PC-9 (cell line): ENCODE data around the gene GRIP2. TPM values are rescaled to one million over a fixed set of nuclear protein-coding genes. Genes with fewer than 3 reads are reported as not detected.

ENCODE experiments used
- Bru-seq: library from RNA; stranded (reverse); fragments of 400-500 nt; gene quantifications from one replicate; lab custom pipeline; 2021; lab: Mats Ljungman, UMichigan
- BruChase-seq, 2 experiments: library from RNA; stranded (reverse); fragments of 400-500 nt; gene quantifications; one replicate each; lab custom pipeline; 2021; lab: Mats Ljungman, UMichigan
- BruUV-seq: library from RNA; stranded (reverse); fragments of 400-500 nt; replicated peaks from 2 replicates; lab custom pipeline; 2021; lab: Mats Ljungman, UMichigan
- CTCF ChIA-PET: fragments of 300-600 bp; sonication (Branson Sonifier 250); formaldehyde crosslinking; loops from one replicate; lab custom pipeline; 2022; ENCODE audit warnings: antibody characterized with exemption; lab: Charles Lee
- POLR2A ChIA-PET: fragments of 300-600 bp; sonication (Branson Sonifier 250); formaldehyde crosslinking; loops from one replicate; lab custom pipeline; 2022; ENCODE audit warnings: antibody characterized with exemption; ENCODE audit not compliant: unreplicated experiment; lab: Charles Lee
- DNase-seq, 2 experiments: peaks; one replicate each; pipeline versions ENCODE4 v3.0.0 to v3.0.0-alpha.2; 2015 to 2022; ENCODE audit warnings: mixed read lengths in 1 of 2
- H2AFZ ChIP-seq: fragments of 200-600 bp; sonication (generic); 2 replicates; pipeline ENCODE4 v1.8.1; 2017; ENCODE audit warnings: antibody characterized with exemption
- H3F3A ChIP-seq: fragments of 200-600 bp; sonication (generic); 2 replicates; pipeline ENCODE4 v1.8.1; 2017; ENCODE audit warnings: antibody characterized with exemption, mild to moderate bottlenecking, low read depth; ENCODE audit not compliant: insufficient read depth
- H3K27ac ChIP-seq: fragments of 200-600 bp; sonication (generic); 2 replicates; pipeline ENCODE4 v1.6.1; 2016; ENCODE audit warnings: mixed run types
- H3K27me3 ChIP-seq: fragments of 200-600 bp; sonication (generic); 2 replicates; pipeline ENCODE4 v1.6.1; 2016; ENCODE audit warnings: low read depth, mixed run types; ENCODE audit not compliant: insufficient read depth
- H3K36me3 ChIP-seq: fragments of 200-600 bp; sonication (generic); 2 replicates; pipeline ENCODE4 v1.6.1; 2016; ENCODE audit warnings: low read depth, mixed run types
- H3K4me1 ChIP-seq: fragments of 200-600 bp; sonication (generic); replicated peaks from 2 replicates; pipeline ENCODE4 v1.6.1; 2016; ENCODE audit warnings: mixed run types; ENCODE audit not compliant: insufficient read depth
- H3K4me2 ChIP-seq: fragments of 200-600 bp; sonication (generic); 2 replicates; pipeline ENCODE4 v1.6.1; 2017; ENCODE audit warnings: mixed run types
- H3K4me3 ChIP-seq: fragments of 200-600 bp; sonication (generic); 2 replicates; pipeline ENCODE4 v1.6.1; 2016; ENCODE audit warnings: mixed run types
- H3K79me2 ChIP-seq: fragments of 200-600 bp; sonication (generic); 2 replicates; pipeline ENCODE4 v1.6.1; 2017; ENCODE audit warnings: low read depth, mixed run types
- H3K9me2 ChIP-seq: fragments of 200-600 bp; sonication (generic); 2 replicates; pipeline ENCODE4 v1.8.1; 2017; ENCODE audit warnings: mild to moderate bottlenecking; ENCODE audit not compliant: insufficient read depth
- H3K9me3 ChIP-seq: fragments of 200-600 bp; sonication (generic); 2 replicates; pipeline ENCODE4 v1.8.1; 2016; ENCODE audit warnings: low read depth; ENCODE audit not compliant: insufficient read depth
- H4K20me1 ChIP-seq: fragments of 200-600 bp; sonication (generic); 2 replicates; pipeline ENCODE4 v1.8.1; 2017; ENCODE audit not compliant: insufficient read depth
- EZH2 ChIP-seq: fragments of 200-600 bp; sonication (generic); IDR thresholded peaks from 2 replicates; pipeline ENCODE4 v1.8.0; 2017; ENCODE audit warnings: antibody characterized with exemption, low read depth
- intact Hi-C: fragments of 100-400 bp; cut with micrococcal nuclease; formaldehyde crosslinking; loops from one replicate; pipeline ENCODE4 v1.10.0; 2022; ENCODE audit not compliant: unreplicated experiment
- long read RNA-seq: library from polyadenylated mRNA; stranded (forward); transcript quantifications from one replicate; pipeline ENCODE4 v2.0.0, GENCODE V29; 2022
- total RNA-seq: library from RNA; stranded (reverse); gene quantifications from 2 replicates; pipeline ENCODE4 v1.2.3, GENCODE V29; 2021
- TF ChIP-seq, protein P1 (sequence below): fragments of 200-600 bp; sonication (generic); conservative IDR thresholded peaks from 2 replicates; pipeline ENCODE4 v1.6.1; 2017; ENCODE audit warnings: mixed run types, antibody characterized with exemption, mild to moderate bottlenecking, moderate library complexity

Gene GRIP2
- total RNA-seq = not detected in 2 replicates
- percentile 1 among the genes with signal in this experiment for Bru-seq, nascent RNA
- not detected for BruChase-seq, experiment 1, labeled RNA remaining after a 2-hour chase
- not detected for BruChase-seq, experiment 2, labeled RNA remaining after a 6-hour chase
- long read RNA-seq = 0 reads

DNA sequence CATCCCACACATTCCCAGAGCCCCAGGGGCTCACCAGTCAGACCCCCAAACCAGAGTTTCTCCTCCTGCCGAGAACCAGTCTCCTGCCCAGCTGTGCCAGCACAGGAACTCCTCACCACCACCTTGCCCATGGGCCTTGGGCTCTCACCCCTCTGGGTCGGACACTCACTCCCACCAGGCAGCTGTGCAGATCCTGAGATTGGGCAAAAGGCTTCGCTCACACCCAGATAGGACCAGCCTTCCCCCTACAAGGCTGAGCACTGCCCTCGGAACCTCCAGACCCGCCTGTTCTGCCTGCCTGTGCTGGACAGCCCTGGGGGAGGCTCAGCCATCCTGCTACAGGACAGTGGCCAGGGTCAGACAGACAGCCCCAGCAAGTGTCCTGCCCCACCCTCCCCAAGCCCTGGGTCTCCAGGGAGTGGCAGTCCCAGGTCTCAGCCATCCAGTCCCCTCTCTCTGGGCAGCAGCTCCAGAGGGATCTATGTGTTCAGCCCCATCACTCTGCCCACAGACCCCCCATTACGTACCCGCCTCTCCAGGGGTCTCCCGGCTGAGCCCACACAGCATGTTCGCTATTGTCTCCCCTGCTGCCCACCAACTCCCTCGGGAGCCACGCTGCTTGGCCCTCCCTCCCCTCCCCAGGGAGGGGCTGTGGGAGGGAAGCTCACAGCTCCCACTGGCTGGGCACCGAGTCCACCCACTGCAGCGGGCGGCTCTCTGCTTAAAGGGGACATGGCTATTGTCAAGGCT lies at the start of gene GRIP2:
Gene GRIP2 (minus strand): TSS at position 601 of the 750 bp plus-strand sequence. CDS start 34 bp downstream, at position 567.
- intact Hi-C loops = no loop called here
- H3K36me3 ChIP-seq = no peaks in the 10 kb centered on the region
- H3K9me2 ChIP-seq = no peaks in the 10 kb centered on the region
- H3K4me1 ChIP-seq = no peaks in the 10 kb centered on the region
- no peaks in the 10 kb centered on the region for H3K9me3 ChIP-seq
- no peak within 1 kb of the TSS for H3K4me2 ChIP-seq
- BruUV-seq = no TSS peak
- TF ChIP-seq EZH2 = no peak
- TF ChIP-seq, protein P1, sequence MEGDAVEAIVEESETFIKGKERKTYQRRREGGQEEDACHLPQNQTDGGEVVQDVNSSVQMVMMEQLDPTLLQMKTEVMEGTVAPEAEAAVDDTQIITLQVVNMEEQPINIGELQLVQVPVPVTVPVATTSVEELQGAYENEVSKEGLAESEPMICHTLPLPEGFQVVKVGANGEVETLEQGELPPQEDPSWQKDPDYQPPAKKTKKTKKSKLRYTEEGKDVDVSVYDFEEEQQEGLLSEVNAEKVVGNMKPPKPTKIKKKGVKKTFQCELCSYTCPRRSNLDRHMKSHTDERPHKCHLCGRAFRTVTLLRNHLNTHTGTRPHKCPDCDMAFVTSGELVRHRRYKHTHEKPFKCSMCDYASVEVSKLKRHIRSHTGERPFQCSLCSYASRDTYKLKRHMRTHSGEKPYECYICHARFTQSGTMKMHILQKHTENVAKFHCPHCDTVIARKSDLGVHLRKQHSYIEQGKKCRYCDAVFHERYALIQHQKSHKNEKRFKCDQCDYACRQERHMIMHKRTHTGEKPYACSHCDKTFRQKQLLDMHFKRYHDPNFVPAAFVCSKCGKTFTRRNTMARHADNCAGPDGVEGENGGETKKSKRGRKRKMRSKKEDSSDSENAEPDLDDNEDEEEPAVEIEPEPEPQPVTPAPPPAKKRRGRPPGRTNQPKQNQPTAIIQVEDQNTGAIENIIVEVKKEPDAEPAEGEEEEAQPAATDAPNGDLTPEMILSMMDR = no peak
- H2AFZ ChIP-seq = no peak within 1 kb of the TSS
- peaks cover 21% of the 10 kb centered on the region for H3K27me3 ChIP-seq
- no peak for DNase-seq
- H3K27ac ChIP-seq = no peak within 1 kb of the TSS
- CTCF ChIA-PET = interaction anchor here (1.3 kb wide), 1 partner anchor 8 kb away, joined by 3 read pairs; no protein-coding TSS in a partner anchor
- H3K79me2 ChIP-seq = no peaks in the 10 kb centered on the region
- H4K20me1 ChIP-seq = no peaks in the 10 kb centered on the region
- no peak within 1 kb of the TSS for H3K4me3 ChIP-seq
- no peaks in the 10 kb centered on the region for H3F3A ChIP-seq
- POLR2A ChIA-PET = no interaction called here

DNA sequence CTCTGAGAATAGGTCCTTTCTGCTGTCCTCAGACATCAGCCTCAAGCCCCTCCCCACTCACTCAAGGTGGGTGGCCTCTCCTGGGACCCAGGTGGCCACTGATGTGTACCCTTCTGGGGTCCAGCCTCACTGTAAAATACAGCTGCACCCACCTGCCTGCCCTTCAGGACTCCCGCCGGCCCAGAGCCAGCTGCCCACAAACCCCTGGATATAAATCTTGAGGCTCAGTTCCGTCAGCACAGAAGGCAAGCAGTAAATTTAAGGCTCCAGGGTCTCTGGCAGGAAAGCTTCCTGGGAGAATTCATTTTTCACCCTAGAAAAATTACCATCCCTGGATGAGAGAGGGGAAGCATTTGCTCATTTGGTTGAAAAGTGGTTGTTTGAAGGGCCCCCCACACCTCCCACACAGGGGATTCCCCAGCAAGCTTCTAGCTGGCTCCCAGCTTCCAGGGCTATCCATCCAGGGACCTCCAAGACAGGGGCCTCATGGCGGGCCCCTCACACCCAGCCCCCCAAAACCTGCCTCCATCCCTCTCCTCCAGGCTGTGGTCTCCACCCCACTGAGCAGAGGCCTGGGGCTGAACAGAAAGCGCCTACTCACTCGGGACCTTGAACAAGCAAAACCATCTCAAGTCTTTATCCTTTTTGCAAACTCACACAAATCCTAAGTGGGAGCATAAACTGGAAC lies 48.4 kb upstream of the GRIP2 start:
- H2AFZ ChIP-seq = no peak overlapping the region
- intact Hi-C loops = no loop called here
- TF ChIP-seq EZH2 = no peak
- TF ChIP-seq, protein P1 = no peak
- peaks cover 74% of the 10 kb centered on the region for H3K27me3 ChIP-seq
- H3F3A ChIP-seq = no peaks in the 10 kb centered on the region
- no peaks in the 10 kb centered on the region for H3K36me3 ChIP-seq
- ChIA-PET CTCF (no interaction called here), POLR2A (no interaction called here)
- H3K79me2 ChIP-seq = no peaks in the 10 kb centered on the region
- H3K27ac ChIP-seq = no peak overlapping the region
- H3K9me2 ChIP-seq = no peaks in the 10 kb centered on the region
- H3K4me2 ChIP-seq = no peak overlapping the region
- no peaks in the 10 kb centered on the region for H3K9me3 ChIP-seq
- no peak for DNase-seq
- no peak overlapping the region for H3K4me3 ChIP-seq
- H3K4me1 ChIP-seq = no peaks in the 10 kb centered on the region
- BruUV-seq = no TSS peak
- H4K20me1 ChIP-seq = no peaks in the 10 kb centered on the region

DNA sequence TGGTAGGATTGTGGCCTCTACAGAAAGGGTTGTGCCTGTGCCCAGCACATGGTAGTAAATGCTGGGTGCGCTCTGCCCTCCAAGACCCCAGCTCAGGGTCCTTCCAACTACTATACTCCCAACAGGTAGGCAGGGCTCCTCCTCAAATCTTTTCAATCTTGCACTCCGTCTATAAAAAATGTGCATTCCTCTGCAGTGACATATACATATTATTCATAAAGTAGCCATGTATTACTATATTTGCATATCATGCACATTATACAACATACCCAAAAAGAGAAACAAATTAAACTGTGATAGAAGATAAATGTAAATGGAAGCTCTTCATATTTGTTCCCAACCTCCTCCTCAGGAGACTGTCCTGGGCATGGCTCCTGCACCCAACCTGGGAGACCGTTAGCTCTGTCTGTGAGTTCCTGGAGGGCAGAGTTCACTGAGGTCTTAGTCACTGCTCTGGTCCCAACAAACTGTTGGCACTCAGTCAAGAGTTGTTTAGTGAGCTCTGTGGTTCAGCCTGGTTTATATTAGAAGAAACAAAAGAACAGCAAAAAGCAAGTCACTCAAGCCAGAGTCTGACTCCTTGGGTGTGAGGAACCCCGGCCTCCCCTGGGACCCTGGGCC lies 47.7 kb upstream of the GRIP2 start:
- H4K20me1 ChIP-seq = no peaks in the 10 kb centered on the region
- ChIA-PET CTCF (no interaction called here), POLR2A (interaction anchor here (0.6 kb wide), 1 partner anchor 9 kb away, joined by 11 read pairs; no protein-coding TSS in a partner anchor)
- H2AFZ ChIP-seq = no peak overlapping the region
- no TSS peak for BruUV-seq
- H3K4me1 ChIP-seq = no peaks in the 10 kb centered on the region
- no peak for TF ChIP-seq EZH2
- H3K4me2 ChIP-seq = no peak overlapping the region
- no peak overlapping the region for H3K27ac ChIP-seq
- peaks cover 74% of the 10 kb centered on the region for H3K27me3 ChIP-seq
- no peaks in the 10 kb centered on the region for H3K36me3 ChIP-seq
- peak in 1 of 2 experiments; percentile 49 for DNase-seq
- H3K4me3 ChIP-seq = no peak overlapping the region
- H3K9me3 ChIP-seq = no peaks in the 10 kb centered on the region
- H3F3A ChIP-seq = no peaks in the 10 kb centered on the region
- intact Hi-C loops = no loop called here
- H3K79me2 ChIP-seq = no peaks in the 10 kb centered on the region
- no peaks in the 10 kb centered on the region for H3K9me2 ChIP-seq
